NT2/D1 (cell line): ENCODE results near the gene KLRF1.

Experiments used
- DNase-seq: peaks from one replicate; pipeline ENCODE4 v3.0.0-alpha.2; 2011; ENCODE audit warnings: low read depth, low spot score
- H3K27me3 ChIP-seq: 2 replicates; pipeline ENCODE4 v1.6.0; 2011; ENCODE audit warnings: mild to moderate bottlenecking; ENCODE audit not compliant: insufficient read length, insufficient read depth
- H3K36me3 ChIP-seq: 2 replicates; pipeline ENCODE4 v1.6.1; 2011; ENCODE audit warnings: mild to moderate bottlenecking, low read length, mixed read lengths; ENCODE audit not compliant: insufficient read depth, insufficient read length
- H3K4me1 ChIP-seq: 2 replicates; pipeline ENCODE4 v1.5.1; 2011; ENCODE audit not compliant: insufficient read depth, insufficient read length
- H3K4me3 ChIP-seq: 2 replicates; pipeline ENCODE4 v1.5.1; 2011; ENCODE audit warnings: low read depth; ENCODE audit not compliant: insufficient read length
- H3K9ac ChIP-seq: 2 replicates; pipeline ENCODE4 v1.6.0; 2011; ENCODE audit warnings: low read depth; ENCODE audit not compliant: insufficient read length
- H3K9me3 ChIP-seq: 2 replicates; pipeline ENCODE4 v1.5.1; 2011; ENCODE audit warnings: mild to moderate bottlenecking, low read length; ENCODE audit not compliant: insufficient read depth
- SUZ12 ChIP-seq: IDR thresholded peaks from 2 replicates; pipeline ENCODE4 v1.6.1; 2011; ENCODE audit not compliant: insufficient read length, insufficient read depth; ENCODE audit errors: extremely low read depth
- YY1 ChIP-seq: IDR thresholded peaks from 2 replicates; pipeline ENCODE4 v1.6.1; 2011; ENCODE audit not compliant: insufficient read length, insufficient read depth
- ZNF274 ChIP-seq: IDR thresholded peaks from 2 replicates; pipeline ENCODE4 v1.6.1; 2011; ENCODE audit warnings: mild to moderate bottlenecking, low read depth, low read length

Gene KLRF1

DNA sequence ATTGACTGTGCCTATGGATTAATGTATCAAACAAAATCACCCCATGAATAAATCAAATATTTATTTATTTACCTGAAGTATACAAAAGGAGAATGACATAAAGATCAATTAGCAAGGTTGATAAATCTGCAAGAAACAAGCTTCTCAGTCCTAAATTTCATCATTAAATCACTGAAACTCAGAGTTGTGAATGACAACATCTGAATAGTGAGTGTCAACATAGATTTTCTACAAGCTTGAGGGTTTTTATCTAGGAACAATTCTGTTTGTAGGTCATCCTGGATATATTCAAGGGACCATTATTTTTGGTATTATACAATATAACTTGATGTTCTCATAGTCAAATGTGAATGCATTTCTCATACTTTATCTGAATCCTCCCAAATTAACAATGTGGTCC is 17.4 kb upstream of the KLRF1 start:
- DNase-seq: no peak
- Histone ChIP-seq H3K4me3 (no peak overlapping the region), H3K4me1 (peaks cover 2% of the 10 kb centered on the region), H3K36me3 (no peaks in the 10 kb centered on the region), H3K27me3 (no peaks in the 10 kb centered on the region), H3K9ac (no peak overlapping the region), H3K9me3 (no peaks in the 10 kb centered on the region)
- TF ChIP-seq YY1: no peak
- TF ChIP-seq ZNF274: no peak
- TF ChIP-seq SUZ12: no peak

GRCh38 chr12:9810671-9811070 is 16.6 kb upstream of the KLRF1 start:
- no peaks in the 10 kb centered on the region for H3K9me3 ChIP-seq
- no peak for TF ChIP-seq ZNF274
- TF ChIP-seq YY1: no peak
- H3K36me3 ChIP-seq: no peaks in the 10 kb centered on the region
- no peaks in the 10 kb centered on the region for H3K27me3 ChIP-seq
- no peak overlapping the region for H3K4me3 ChIP-seq
- no peak for DNase-seq
- peaks cover 2% of the 10 kb centered on the region for H3K4me1 ChIP-seq
- no peak overlapping the region for H3K9ac ChIP-seq

- no peak for DNase-seq
- H3K4me3 ChIP-seq: no peak overlapping the region
- H3K9ac ChIP-seq: no peak overlapping the region
- H3K4me1 ChIP-seq: peaks cover 2% of the 10 kb centered on the region
- H3K27me3 ChIP-seq: no peaks in the 10 kb centered on the region
- TF ChIP-seq ZNF274 (no peak), YY1 (no peak), SUZ12 (no peak)
- no peaks in the 10 kb centered on the region for H3K9me3 ChIP-seq
- no peaks in the 10 kb centered on the region for H3K36me3 ChIP-seq
These were observed 15.7 kb upstream of the KLRF1 start for GRCh38 chr12:9811621-9812020.

GRCh38 chr12:9813821-9814798 is 13.2 kb upstream of the KLRF1 start:
- Histone ChIP-seq H3K4me3 (no peak overlapping the region), H3K36me3 (no peaks in the 10 kb centered on the region), H3K9ac (peak overlapping the region; percentile 12), H3K9me3 (no peaks in the 10 kb centered on the region), H3K4me1 (peaks cover 2% of the 10 kb centered on the region), H3K27me3 (no peaks in the 10 kb centered on the region)
- no peak for TF ChIP-seq ZNF274
- TF ChIP-seq YY1: no peak
- no peak for TF ChIP-seq SUZ12
- peak; percentile 69 for DNase-seq

- no peaks in the 10 kb centered on the region for H3K27me3 ChIP-seq
- no peak for TF ChIP-seq ZNF274
- TF ChIP-seq SUZ12: no peak
- TF ChIP-seq YY1: no peak
These were observed 6.9 kb upstream of the KLRF1 start for GRCh38 chr12:9820281-9820930.

GRCh38 chr12:9829483-9829882 is 2.2 kb downstream of the KLRF1 start:
- no peak overlapping the region for H3K9ac ChIP-seq
- no peaks in the 10 kb centered on the region for H3K36me3 ChIP-seq
- no peaks in the 10 kb centered on the region for H3K27me3 ChIP-seq
- no peak for DNase-seq
- 0 out of 2 replicates have a peak, but pooled peaks cover 5% of the 10 kb centered on the region for H3K9me3 ChIP-seq
- no peaks in the 10 kb centered on the region for H3K4me1 ChIP-seq
- no peak overlapping the region for H3K4me3 ChIP-seq
- no peak for TF ChIP-seq YY1
- no peak for TF ChIP-seq ZNF274
- no peak for TF ChIP-seq SUZ12

More at GRCh38 chr12:9820281-9820930, 6.9 kb upstream of the KLRF1 start:
- no peak for DNase-seq
- Histone ChIP-seq H3K9ac (no peak overlapping the region), H3K9me3 (0 out of 2 replicates have a peak, but pooled peaks cover 4% of the 10 kb centered on the region), H3K4me3 (no peak overlapping the region), H3K4me1 (peaks cover 3% of the 10 kb centered on the region), H3K36me3 (no peaks in the 10 kb centered on the region)

DNA sequence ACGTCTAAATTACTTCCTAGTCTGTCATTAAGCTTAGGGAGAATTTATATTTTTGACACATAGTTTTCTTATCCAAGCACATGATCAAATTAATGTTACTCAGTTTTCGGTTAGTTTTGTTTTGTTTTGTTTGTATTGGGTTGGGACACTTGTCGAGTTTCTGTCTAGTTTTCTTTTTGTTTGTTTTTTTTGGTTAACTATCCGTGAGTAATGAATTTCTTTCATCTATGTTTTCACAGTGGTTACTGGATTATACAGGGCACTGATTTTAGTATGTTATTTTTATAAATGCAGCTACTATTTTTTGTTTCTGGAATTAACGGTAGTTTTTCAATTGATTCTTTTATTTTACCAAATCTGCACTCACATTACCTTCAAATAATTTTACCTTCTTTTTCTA is 2.7 kb downstream of the KLRF1 start:
- Histone ChIP-seq H3K4me1 (no peaks in the 10 kb centered on the region), H3K9me3 (0 out of 2 replicates have a peak, but pooled peaks cover 5% of the 10 kb centered on the region), H3K36me3 (no peaks in the 10 kb centered on the region), H3K4me3 (no peak overlapping the region), H3K27me3 (no peaks in the 10 kb centered on the region), H3K9ac (no peak overlapping the region)
- no peak for DNase-seq
- TF ChIP-seq ZNF274 (no peak), YY1 (no peak), SUZ12 (no peak)
